PC-9 (cell line): Measurements from ENCODE around the gene MYRIP. TPM values are rescaled to one million over a fixed set of nuclear protein-coding genes. Genes with fewer than 3 reads are reported as not detected.

ENCODE experiments used
- BruUV-seq: library from RNA; stranded (reverse); fragments of 400-500 nt; replicated peaks from 2 replicates; lab custom pipeline; 2021; lab: Mats Ljungman, UMichigan
- CTCF ChIA-PET: fragments of 300-600 bp; sonication (Branson Sonifier 250); formaldehyde crosslinking; loops from one replicate; lab custom pipeline; 2022; ENCODE audit warnings: antibody characterized with exemption; lab: Charles Lee
- POLR2A ChIA-PET: fragments of 300-600 bp; sonication (Branson Sonifier 250); formaldehyde crosslinking; loops from one replicate; lab custom pipeline; 2022; ENCODE audit warnings: antibody characterized with exemption; ENCODE audit not compliant: unreplicated experiment; lab: Charles Lee
- DNase-seq, 2 experiments: peaks; one replicate each; pipeline versions ENCODE4 v3.0.0 to v3.0.0-alpha.2; 2015 to 2022; ENCODE audit warnings: mixed read lengths in 1 of 2
- H2AFZ ChIP-seq: fragments of 200-600 bp; sonication (generic); 2 replicates; pipeline ENCODE4 v1.8.1; 2017; ENCODE audit warnings: antibody characterized with exemption
- H3F3A ChIP-seq: fragments of 200-600 bp; sonication (generic); 2 replicates; pipeline ENCODE4 v1.8.1; 2017; ENCODE audit warnings: antibody characterized with exemption, mild to moderate bottlenecking, low read depth; ENCODE audit not compliant: insufficient read depth
- H3K27ac ChIP-seq: fragments of 200-600 bp; sonication (generic); 2 replicates; pipeline ENCODE4 v1.6.1; 2016; ENCODE audit warnings: mixed run types
- H3K27me3 ChIP-seq: fragments of 200-600 bp; sonication (generic); 2 replicates; pipeline ENCODE4 v1.6.1; 2016; ENCODE audit warnings: low read depth, mixed run types; ENCODE audit not compliant: insufficient read depth
- H3K36me3 ChIP-seq: fragments of 200-600 bp; sonication (generic); 2 replicates; pipeline ENCODE4 v1.6.1; 2016; ENCODE audit warnings: low read depth, mixed run types
- H3K4me1 ChIP-seq: fragments of 200-600 bp; sonication (generic); replicated peaks from 2 replicates; pipeline ENCODE4 v1.6.1; 2016; ENCODE audit warnings: mixed run types; ENCODE audit not compliant: insufficient read depth
- H3K4me2 ChIP-seq: fragments of 200-600 bp; sonication (generic); 2 replicates; pipeline ENCODE4 v1.6.1; 2017; ENCODE audit warnings: mixed run types
- H3K4me3 ChIP-seq: fragments of 200-600 bp; sonication (generic); 2 replicates; pipeline ENCODE4 v1.6.1; 2016; ENCODE audit warnings: mixed run types
- H3K79me2 ChIP-seq: fragments of 200-600 bp; sonication (generic); 2 replicates; pipeline ENCODE4 v1.6.1; 2017; ENCODE audit warnings: low read depth, mixed run types
- H3K9me2 ChIP-seq: fragments of 200-600 bp; sonication (generic); 2 replicates; pipeline ENCODE4 v1.8.1; 2017; ENCODE audit warnings: mild to moderate bottlenecking; ENCODE audit not compliant: insufficient read depth
- H3K9me3 ChIP-seq: fragments of 200-600 bp; sonication (generic); 2 replicates; pipeline ENCODE4 v1.8.1; 2016; ENCODE audit warnings: low read depth; ENCODE audit not compliant: insufficient read depth
- H4K20me1 ChIP-seq: fragments of 200-600 bp; sonication (generic); 2 replicates; pipeline ENCODE4 v1.8.1; 2017; ENCODE audit not compliant: insufficient read depth
- EZH2 ChIP-seq: fragments of 200-600 bp; sonication (generic); IDR thresholded peaks from 2 replicates; pipeline ENCODE4 v1.8.0; 2017; ENCODE audit warnings: antibody characterized with exemption, low read depth
- intact Hi-C: fragments of 100-400 bp; cut with micrococcal nuclease; formaldehyde crosslinking; loops from one replicate; pipeline ENCODE4 v1.10.0; 2022; ENCODE audit not compliant: unreplicated experiment
- total RNA-seq: library from RNA; stranded (reverse); gene quantifications from 2 replicates; pipeline ENCODE4 v1.2.3, GENCODE V29; 2021
- TF ChIP-seq, protein P1 (sequence below): fragments of 200-600 bp; sonication (generic); conservative IDR thresholded peaks from 2 replicates; pipeline ENCODE4 v1.6.1; 2017; ENCODE audit warnings: mixed run types, antibody characterized with exemption, mild to moderate bottlenecking, moderate library complexity

Gene MYRIP
- total RNA-seq, 1 experiment from 2014 or later = not detected

DNA sequence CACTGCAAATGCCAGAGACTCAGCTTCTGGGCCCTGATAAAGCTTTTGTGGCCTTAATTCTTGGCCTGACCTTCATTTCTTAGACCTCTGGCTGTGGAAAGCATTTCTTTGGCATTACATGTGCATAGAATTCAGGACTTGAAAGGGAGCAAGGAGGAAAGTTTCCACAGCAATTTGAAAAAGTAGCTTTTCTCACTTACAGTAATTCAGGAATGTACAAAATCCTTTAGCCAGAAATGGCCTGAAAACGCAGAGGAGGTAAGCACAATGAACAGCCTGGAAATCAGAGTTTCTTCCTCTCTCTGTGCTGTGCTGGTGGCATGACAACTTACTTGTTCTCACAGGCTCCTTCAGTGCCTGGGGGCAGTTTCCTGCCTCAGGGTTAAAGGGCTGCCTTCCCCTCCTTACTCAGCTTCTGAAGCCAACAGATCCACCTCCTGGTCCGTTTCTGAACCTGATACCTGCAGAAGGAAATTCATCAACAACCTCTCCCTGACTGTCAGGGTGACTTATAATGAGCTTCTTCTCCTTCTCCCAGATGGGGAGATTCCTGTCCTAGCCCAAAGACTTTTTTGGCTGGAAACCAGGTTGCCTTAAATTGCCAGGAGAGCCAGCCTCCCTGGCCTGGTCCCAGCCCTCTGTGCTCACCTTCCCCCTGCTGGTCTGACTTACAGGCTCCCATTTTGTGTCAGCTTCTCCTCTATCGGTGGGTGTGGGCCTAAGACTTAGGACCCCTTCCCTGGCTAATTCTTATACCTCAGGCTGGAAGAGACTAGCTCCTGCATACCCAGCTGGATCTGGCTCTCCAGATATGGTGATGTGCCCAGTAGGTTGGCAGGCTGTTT lies 102.3 kb downstream of the MYRIP start:
- no peaks in the 10 kb centered on the region for H3K4me1 ChIP-seq
- ChIA-PET POLR2A (no interaction called here), CTCF (no interaction called here)
- intact Hi-C loops = no loop called here
- no peaks in the 10 kb centered on the region for H3F3A ChIP-seq
- no peaks in the 10 kb centered on the region for H3K27me3 ChIP-seq
- no peak overlapping the region for H3K4me2 ChIP-seq
- H3K79me2 ChIP-seq = no peaks in the 10 kb centered on the region
- no peaks in the 10 kb centered on the region for H4K20me1 ChIP-seq
- no peaks in the 10 kb centered on the region for H3K9me2 ChIP-seq
- no TSS peak for BruUV-seq
- H3K9me3 ChIP-seq = no peaks in the 10 kb centered on the region
- no peak overlapping the region for H3K27ac ChIP-seq
- TF ChIP-seq, protein P1, sequence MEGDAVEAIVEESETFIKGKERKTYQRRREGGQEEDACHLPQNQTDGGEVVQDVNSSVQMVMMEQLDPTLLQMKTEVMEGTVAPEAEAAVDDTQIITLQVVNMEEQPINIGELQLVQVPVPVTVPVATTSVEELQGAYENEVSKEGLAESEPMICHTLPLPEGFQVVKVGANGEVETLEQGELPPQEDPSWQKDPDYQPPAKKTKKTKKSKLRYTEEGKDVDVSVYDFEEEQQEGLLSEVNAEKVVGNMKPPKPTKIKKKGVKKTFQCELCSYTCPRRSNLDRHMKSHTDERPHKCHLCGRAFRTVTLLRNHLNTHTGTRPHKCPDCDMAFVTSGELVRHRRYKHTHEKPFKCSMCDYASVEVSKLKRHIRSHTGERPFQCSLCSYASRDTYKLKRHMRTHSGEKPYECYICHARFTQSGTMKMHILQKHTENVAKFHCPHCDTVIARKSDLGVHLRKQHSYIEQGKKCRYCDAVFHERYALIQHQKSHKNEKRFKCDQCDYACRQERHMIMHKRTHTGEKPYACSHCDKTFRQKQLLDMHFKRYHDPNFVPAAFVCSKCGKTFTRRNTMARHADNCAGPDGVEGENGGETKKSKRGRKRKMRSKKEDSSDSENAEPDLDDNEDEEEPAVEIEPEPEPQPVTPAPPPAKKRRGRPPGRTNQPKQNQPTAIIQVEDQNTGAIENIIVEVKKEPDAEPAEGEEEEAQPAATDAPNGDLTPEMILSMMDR = no peak
- no peak for TF ChIP-seq EZH2
- DNase-seq = no peak
- H3K36me3 ChIP-seq = no peaks in the 10 kb centered on the region
- H2AFZ ChIP-seq = no peak overlapping the region
- H3K4me3 ChIP-seq = no peak overlapping the region

DNA sequence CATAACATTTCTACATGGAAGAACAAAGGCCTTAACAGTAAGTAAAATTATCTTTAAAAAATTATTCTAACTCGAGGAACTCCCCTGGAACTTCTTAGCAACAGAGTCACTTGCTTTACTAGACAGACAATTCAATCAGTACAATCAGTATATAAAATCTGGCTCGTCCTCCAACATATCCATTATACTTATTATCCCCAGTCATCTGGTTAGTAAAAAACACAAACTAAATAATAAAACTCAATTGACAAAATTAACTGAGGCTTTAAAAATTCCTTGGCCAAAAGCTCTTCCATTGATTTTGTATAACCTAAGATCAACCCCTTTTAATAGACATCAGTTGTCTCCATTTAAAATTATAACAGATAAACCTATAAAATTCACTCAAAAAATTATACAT lies 105.6 kb downstream of the MYRIP start:
- ChIA-PET POLR2A (no interaction called here), CTCF (no interaction called here)
- DNase-seq = no peak
- Histone ChIP-seq H3K27me3 (no peaks in the 10 kb centered on the region), H3K79me2 (no peaks in the 10 kb centered on the region), H3K4me1 (no peaks in the 10 kb centered on the region), H3K4me2 (no peak overlapping the region), H3F3A (no peaks in the 10 kb centered on the region), H3K27ac (no peak overlapping the region), H3K4me3 (no peak overlapping the region), H4K20me1 (no peaks in the 10 kb centered on the region), H2AFZ (no peak overlapping the region), H3K36me3 (no peaks in the 10 kb centered on the region), H3K9me2 (no peaks in the 10 kb centered on the region), H3K9me3 (no peaks in the 10 kb centered on the region)
- no TSS peak for BruUV-seq
- intact Hi-C loops = no loop called here
- TF ChIP-seq, protein P1 = no peak
- no peak for TF ChIP-seq EZH2

DNA sequence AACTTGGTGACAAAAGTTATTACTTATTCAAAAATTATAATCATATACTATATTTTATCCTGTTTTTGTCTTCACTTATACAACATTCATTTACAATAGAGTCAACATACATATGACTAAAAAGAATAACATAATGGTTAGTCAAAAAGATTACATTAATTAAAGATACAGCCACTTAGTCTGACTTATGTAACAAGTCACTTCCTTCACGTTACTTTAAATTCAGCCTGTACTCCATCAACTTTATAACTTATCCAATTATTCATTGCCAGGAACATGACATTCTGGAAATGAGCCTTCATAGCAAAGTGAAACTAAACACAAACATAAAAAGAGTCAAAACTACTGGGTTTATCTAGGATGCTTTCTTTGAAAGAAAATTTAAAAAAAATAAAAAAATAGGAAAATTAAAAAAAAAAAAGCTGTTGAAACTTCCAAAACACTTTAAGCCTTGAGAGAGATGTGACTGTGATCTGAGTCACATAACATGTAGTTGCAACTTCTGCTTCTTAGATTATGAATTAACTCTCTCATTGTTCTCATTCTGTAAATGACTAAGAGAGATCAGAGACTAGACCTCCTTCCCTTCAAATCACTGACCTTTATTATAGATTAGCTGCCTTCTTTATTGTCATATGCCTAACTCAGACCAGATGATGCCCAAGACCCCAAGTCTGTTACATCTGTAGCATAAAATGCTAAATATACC lies 107.8 kb downstream of the MYRIP start:
- POLR2A ChIA-PET = no interaction called here
- CTCF ChIA-PET = no interaction called here
- BruUV-seq = no TSS peak
- no peaks in the 10 kb centered on the region for H3K79me2 ChIP-seq
- no peaks in the 10 kb centered on the region for H3K4me1 ChIP-seq
- H3K9me3 ChIP-seq = no peaks in the 10 kb centered on the region
- no peak for DNase-seq
- no peaks in the 10 kb centered on the region for H3K36me3 ChIP-seq
- no peaks in the 10 kb centered on the region for H3K27me3 ChIP-seq
- intact Hi-C loops = no loop called here
- no peaks in the 10 kb centered on the region for H3K9me2 ChIP-seq
- H3K27ac ChIP-seq = no peak overlapping the region
- no peak overlapping the region for H3K4me2 ChIP-seq
- no peak overlapping the region for H3K4me3 ChIP-seq
- no peaks in the 10 kb centered on the region for H4K20me1 ChIP-seq
- TF ChIP-seq EZH2 = no peak
- TF ChIP-seq, protein P1 = no peak
- no peaks in the 10 kb centered on the region for H3F3A ChIP-seq
- no peak overlapping the region for H2AFZ ChIP-seq
